Omental fat pad (tissue), 4 donors: ENCODE results near the gene FOXP4. TPM values are rescaled to one million over a fixed set of nuclear protein-coding genes. Genes with fewer than 3 reads are reported as not detected.

Experiments
- ATAC-seq: fragments of 150-250 bp; one replicate; pipeline ENCODE4 v1.9.1; 2016; ENCODE audit warnings: mild to moderate bottlenecking, moderate library complexity; ENCODE audit not compliant: low FRiP score
- DNase-seq: peaks from one replicate; pipeline ENCODE4 v3.0.0-alpha.2; 2019; ENCODE audit warnings: low spot score
- CTCF ChIP-seq, 3 donors: fragments of 450-650 bp; IDR thresholded peaks; one replicate each; pipeline ENCODE4 v1.5.1; 2016 to 2017; ENCODE audit warnings: antibody characterized with exemption in 3 of 3, mild to moderate bottlenecking in 3 of 3, moderate library complexity in 2 of 3
- total RNA-seq, 4 donors: library from RNA; depleted of rRNA; stranded (reverse); fragments of >200 nt; gene quantifications; one replicate each; pipeline ENCODE4 v1.1.0, GENCODE V29; 2016

The FOXP4 gene
- total RNA-seq, 4 donors from 2014 or later = 3.6 to 9.0 (median 5.5) TPM

- no peak for DNase-seq
- no peak for TF ChIP-seq CTCF (IDR thresholded peaks at IDR 0.05)
- ATAC-seq = no peak
Measured at GRCh38 chr6:41522780-41523548, 23.2 kb upstream of the FOXP4 start.

- DNase-seq = no peak
Measured at GRCh38 chr6:41523915-41524633, 22.1 kb upstream of the FOXP4 start.

GRCh38 chr6:41524634-41525011 is 21.6 kb upstream of the FOXP4 start:
- DNase-seq = no peak
- ATAC-seq = no peak
- no peak for TF ChIP-seq CTCF (IDR thresholded peaks at IDR 0.05)

More at GRCh38 chr6:41523915-41524633, 22.1 kb upstream of the FOXP4 start:
- no peak for ATAC-seq
- no peak for TF ChIP-seq CTCF (IDR thresholded peaks at IDR 0.05)

GRCh38 chr6:41527721-41528408 is 18.3 kb upstream of the FOXP4 start:
- TF ChIP-seq CTCF (IDR thresholded peaks at IDR 0.05) = no peak
- ATAC-seq (peak; percentile 8), DNase-seq (no peak)

GRCh38 chr6:41528409-41528963 is 17.7 kb upstream of the FOXP4 start:
- no peak for ATAC-seq
- no peak for TF ChIP-seq CTCF (IDR thresholded peaks at IDR 0.05)
- DNase-seq = no peak

- TF ChIP-seq CTCF (IDR thresholded peaks at IDR 0.05) = no peak
- DNase-seq (no peak), ATAC-seq (no peak)
Measured at GRCh38 chr6:41529049-41529448, 17.1 kb upstream of the FOXP4 start.
